ENCODE results near the gene SMG1. TPM values are rescaled to one million over a fixed set of nuclear protein-coding genes. Genes with fewer than 3 reads are reported as not detected.
"Not testable (repeated sequence)": the region's sequence is repeated elsewhere in the genome, so short reads cannot be mapped to it uniquely, and the experiment has no call there.

SMG1 gene
- total RNA-seq, 1 experiment from 2014 or later, result 41.1 TPM

GRCh38 chr16:18783430-18784341 lies 142.5 kb downstream of the SMG1 start:
- H3K36me3 ChIP-seq, result peaks cover 65% of the 10 kb centered on the region

GRCh38 chr16:18782697-18783429 lies 143.3 kb downstream of the SMG1 start:
- no peaks in the 10 kb centered on the region for H3K9me3 ChIP-seq (replicated peaks)
- H3K4me1 ChIP-seq, result peaks cover 6% of the 10 kb centered on the region
- peaks cover 57% of the 10 kb centered on the region for H3K36me3 ChIP-seq
- H3K4me3 ChIP-seq, result no peak overlapping the region
- no peak overlapping the region for H3K27ac ChIP-seq
- no peak for DNase-seq
- no peaks in the 10 kb centered on the region for H3K27me3 ChIP-seq

More at GRCh38 chr16:18783430-18784341, 142.5 kb downstream of the SMG1 start:
- Histone ChIP-seq H3K27me3 (no peaks in the 10 kb centered on the region), H3K4me1 (peaks cover 9% of the 10 kb centered on the region), H3K9me3 (replicated peaks) (no peaks in the 10 kb centered on the region), H3K4me3 (no peak overlapping the region), H3K27ac (no peak overlapping the region)
- DNase-seq, result no peak

- not testable (repeated sequence) for DNase-seq; H3K27me3 ChIP-seq; H3K27ac ChIP-seq; H3K4me3 ChIP-seq; H3K4me1 ChIP-seq; H3K9me3 ChIP-seq (replicated peaks)
- H3K36me3 ChIP-seq, result peaks cover 41% of the 10 kb centered on the region
Observed at GRCh38 chr16:18781232-18781631, 145.0 kb downstream of the SMG1 start.

- peaks cover 34% of the 10 kb centered on the region for H3K36me3 ChIP-seq
- not testable (repeated sequence) for H3K27ac ChIP-seq; H3K4me1 ChIP-seq; H3K9me3 ChIP-seq (replicated peaks); DNase-seq; H3K27me3 ChIP-seq; H3K4me3 ChIP-seq
Observed at GRCh38 chr16:18780460-18781026, 145.7 kb downstream of the SMG1 start.

GRCh38 chr16:18777664-18778063 lies 148.5 kb downstream of the SMG1 start:
- not testable (repeated sequence) for H3K36me3 ChIP-seq; H3K4me3 ChIP-seq; H3K27ac ChIP-seq; H3K27me3 ChIP-seq; H3K4me1 ChIP-seq; DNase-seq; H3K9me3 ChIP-seq (replicated peaks)

- not testable (repeated sequence) for H3K9me3 ChIP-seq (replicated peaks); DNase-seq; H3K27me3 ChIP-seq; H3K27ac ChIP-seq; H3K4me3 ChIP-seq; H3K36me3 ChIP-seq; H3K4me1 ChIP-seq
Observed at GRCh38 chr16:18776334-18776733, 149.9 kb downstream of the SMG1 start.

- H3K27ac ChIP-seq; DNase-seq; H3K36me3 ChIP-seq; H3K27me3 ChIP-seq; H3K4me1 ChIP-seq; H3K4me3 ChIP-seq; H3K9me3 ChIP-seq (replicated peaks): not testable (repeated sequence)
Observed at GRCh38 chr16:18774651-18775050, 151.6 kb downstream of the SMG1 start.

- not testable (repeated sequence) for H3K4me3 ChIP-seq; H3K36me3 ChIP-seq; H3K27me3 ChIP-seq; H3K4me1 ChIP-seq; H3K27ac ChIP-seq; DNase-seq; H3K9me3 ChIP-seq (replicated peaks)
Observed at GRCh38 chr16:18772171-18772570, 154.0 kb downstream of the SMG1 start.

- H3K27ac ChIP-seq; H3K9me3 ChIP-seq (replicated peaks); H3K4me1 ChIP-seq; H3K36me3 ChIP-seq; DNase-seq; H3K4me3 ChIP-seq; H3K27me3 ChIP-seq: not testable (repeated sequence)
Observed at GRCh38 chr16:18770336-18770962, 155.8 kb downstream of the SMG1 start.

GRCh38 chr16:18767217-18767616 lies 159.0 kb downstream of the SMG1 start:
- not testable (repeated sequence) for H3K27me3 ChIP-seq; H3K9me3 ChIP-seq (replicated peaks); H3K27ac ChIP-seq; H3K4me3 ChIP-seq; H3K4me1 ChIP-seq; H3K36me3 ChIP-seq
- DNase-seq, result peak; percentile 8 to 52

GRCh38 chr16:18762713-18763112 lies 163.5 kb downstream of the SMG1 start:
- not testable (repeated sequence) for H3K4me1 ChIP-seq; DNase-seq; H3K4me3 ChIP-seq; H3K27ac ChIP-seq; H3K27me3 ChIP-seq; H3K36me3 ChIP-seq; H3K9me3 ChIP-seq (replicated peaks)

GRCh38 chr16:18759598-18760520 lies 166.3 kb downstream of the SMG1 start:
- not testable (repeated sequence) for H3K9me3 ChIP-seq (replicated peaks); H3K4me1 ChIP-seq; H3K36me3 ChIP-seq; H3K27me3 ChIP-seq; H3K4me3 ChIP-seq; H3K27ac ChIP-seq
- peak in 1 of 2 experiments; percentile 10 for DNase-seq

- H3K27me3 ChIP-seq, result not testable (repeated sequence)
Observed at GRCh38 chr16:18757960-18758660, 168.1 kb downstream of the SMG1 start.

GRCh38 chr16:18756639-18757038 lies 169.6 kb downstream of the SMG1 start:
- H3K9me3 ChIP-seq (replicated peaks); H3K27ac ChIP-seq; DNase-seq; H3K4me1 ChIP-seq; H3K27me3 ChIP-seq; H3K4me3 ChIP-seq; H3K36me3 ChIP-seq: not testable (repeated sequence)

More at GRCh38 chr16:18757960-18758660, 168.1 kb downstream of the SMG1 start:
- not testable (repeated sequence) for H3K9me3 ChIP-seq (replicated peaks); H3K4me1 ChIP-seq; DNase-seq; H3K36me3 ChIP-seq; H3K27ac ChIP-seq; H3K4me3 ChIP-seq
